HepG2 (cell line): ENCODE measurements around the gene ATG3. TPM values are rescaled to one million over a fixed set of nuclear protein-coding genes. Genes with fewer than 3 reads are reported as not detected.

Experiments
- ATAC-seq: fragments of 200-7000 bp; cut with Tn5 transposase; 3 replicates; pipeline ENCODE4 v1.9.1; 2020; ENCODE audit warnings: mild to moderate bottlenecking, moderate library complexity
- BruUV-seq: library from RNA; stranded (reverse); fragments of 400-500 nt; replicated peaks from 2 replicates; lab custom pipeline; 2021; lab: Mats Ljungman, UMichigan
- CTCF ChIA-PET: fragments of 300-600 bp; formaldehyde crosslinking; extraction: SDS; loops from one replicate; lab custom pipeline; 2021; ENCODE audit warnings: low total read pairs, inconsistent platforms, low intra/inter-chr PET ratio; lab: Yijun Ruan, JAX
- POLR2A ChIA-PET: fragments of 350-600 bp; sonication (Branson Sonifier 250); formaldehyde crosslinking; loops from one replicate; lab custom pipeline; 2020; ENCODE audit warnings: antibody characterized with exemption, inconsistent platforms; lab: Yijun Ruan, JAX
- DNase-seq: peaks from one replicate; pipeline ENCODE4 v3.0.0-alpha.2; 2015; ENCODE audit warnings: low spot score
- FAIRE-seq: peaks from 3 replicates; lab custom pipeline; 2011; peaks lifted over from hg19 to GRCh38; lab: Jason Lieb, UNC
- H2AFZ ChIP-seq: one replicate; pipeline ENCODE4 v1.6.1; 2011; ENCODE audit warnings: low read length, inconsistent platforms
- H3K27ac ChIP-seq: fragments of 300-600 bp; 3 replicates; pipeline ENCODE4 v1.8.0; 2011; ENCODE audit warnings: mixed run types, mild to moderate bottlenecking, mixed read lengths, low read length, inconsistent platforms; ENCODE audit not compliant: insufficient read depth; ENCODE audit errors: extremely low read length
- H3K27me3 ChIP-seq, 2 experiments: fragments of 200-600 bp in 1 of 2; 2 replicates in 1 of 2; 3 replicates in 1 of 2; pipeline versions ENCODE4 v1.6.0 to v1.8.0; 2011; ENCODE audit warnings: low read length in 2 of 2, mild to moderate bottlenecking in 2 of 2, moderate library complexity in 2 of 2, inconsistent platforms in 1 of 2; ENCODE audit not compliant: insufficient read depth in 2 of 2, control insufficient read depth in 1 of 2
- H3K36me3 ChIP-seq, 2 experiments: fragments of 200-600 bp in 1 of 2; replicated peaks in 1 of 2; 2 replicates in 1 of 2; 3 replicates in 1 of 2; pipeline versions ENCODE4 v1.5.1 to v1.8.0; 2011; ENCODE audit warnings: low read length in 2 of 2, inconsistent platforms in 1 of 2; ENCODE audit not compliant: insufficient read depth in 2 of 2, control insufficient read depth in 1 of 2
- H3K4me1 ChIP-seq: 2 replicates; pipeline ENCODE4 v1.5.1; 2012; ENCODE audit warnings: low read length, inconsistent platforms; ENCODE audit not compliant: insufficient read depth
- H3K4me2 ChIP-seq: 2 replicates; pipeline ENCODE4 v1.6.0; 2011; ENCODE audit warnings: low read depth, low read length, inconsistent platforms
- H3K4me3 ChIP-seq, 3 experiments: fragments of 200-600 bp in 1 of 3; sonication (generic), shearing (Covaris generic) in 1 of 3; replicated peaks in 1 of 3; 2 replicates each; pipeline ENCODE4 v1.5.1; 2011 to 2016; ENCODE audit warnings: low read length in 3 of 3, inconsistent platforms in 2 of 3, low read depth in 2 of 3, mild to moderate bottlenecking in 2 of 3, control low read depth in 1 of 3, mixed read lengths in 1 of 3; ENCODE audit not compliant: insufficient read depth in 1 of 3
- H3K79me2 ChIP-seq: one replicate; pipeline ENCODE4 v1.6.1; 2011; ENCODE audit warnings: low read length, inconsistent platforms; ENCODE audit not compliant: insufficient read depth
- H3K9ac ChIP-seq: 2 replicates; pipeline ENCODE4 v1.6.0; 2011; ENCODE audit warnings: mild to moderate bottlenecking, low read depth, low read length, inconsistent platforms; ENCODE audit not compliant: insufficient read depth
- H3K9me3 ChIP-seq: 2 replicates; pipeline ENCODE4 v1.5.1; 2012; ENCODE audit warnings: mild to moderate bottlenecking, low read length
- H4K20me1 ChIP-seq: 2 replicates; pipeline ENCODE4 v1.6.0; 2011; ENCODE audit warnings: inconsistent platforms, mild to moderate bottlenecking, low read length, moderate library complexity; ENCODE audit not compliant: insufficient read depth
- CEBPG ChIP-seq: IDR thresholded peaks from 2 replicates; pipeline ENCODE4 v1.6.1; 2016
- ZNF512 ChIP-seq: sonication (generic); formaldehyde crosslinking; IDR thresholded peaks from 2 replicates; pipeline ENCODE4 v1.4.0; 2020; ENCODE audit warnings: mild to moderate bottlenecking, missing genetic modification reagents
- WGBS: methylation state at CpG from one replicate; pipeline ENCODE4 v1.1.6; 2017; ENCODE audit warnings: low lambda C conversion rate; 5-methylcytosine and 5-hydroxymethylcytosine counted together
- in situ Hi-C: cut with HindIII; loops from 2 replicates; pipeline ENCODE4 v1.10.0; 2017; ENCODE audit warnings: low pct_unique_long_range_greater_than_20kb; ENCODE audit not compliant: extremely low pct_ligation_motif_present
- intact Hi-C: fragments of 100-400 bp; cut with micrococcal nuclease; formaldehyde crosslinking; loops from one replicate; pipeline ENCODE4 v1.10.0; 2022; ENCODE audit not compliant: unreplicated experiment
- polyA plus RNA-seq, 8 experiments: library from polyadenylated mRNA; depleted of rRNA in 3 of 8; stranded (reverse) in 7 of 8; unstranded in 1 of 8; fragments of >200 nt; fragmentation: Illumina TruSeq in 4 of 8; extraction: Trizol in 4 of 8; gene quantifications; 2 replicates each; pipeline versions ENCODE4 v1.2.1 to v1.2.3, GENCODE V29; 2011 to 2016; ENCODE audit warnings: low read depth in 4 of 8, missing spikeins in 1 of 8, mixed read lengths in 1 of 8; ENCODE audit not compliant: insufficient read depth in 1 of 8
- total RNA-seq, 5 experiments: library from RNA; depleted of rRNA; stranded (reverse); fragments of >200 nt; fragmentation: Illumina TruSeq; extraction: Trizol; gene quantifications; 2 replicates each; pipeline ENCODE4 v1.2.3, GENCODE V29; 2016; ENCODE audit warnings: low read depth in 1 of 5

ATG3 gene
- total and polyA plus RNA-seq, 2 of the 13 experiments (the other 11 are each of a cell fraction or from before 2014, with no cell fraction given), result 19.6 to 34.8 TPM

GRCh38 chr3:112505907-112506306, 55.9 kb downstream of the ATG3 start:
- no peak overlapping the region for H2AFZ ChIP-seq
- no peak overlapping the region for H3K9ac ChIP-seq
- intact Hi-C loops, result no loop called here
- 0% methylated on average over 2 of the region's 2 CpGs for WGBS
- H3K79me2 ChIP-seq, result no peaks in the 10 kb centered on the region
- H3K27ac ChIP-seq, result no peak overlapping the region
- ChIA-PET POLR2A (no interaction called here), CTCF (no interaction called here)
- no peak overlapping the region for H3K4me2 ChIP-seq
- no TSS peak for BruUV-seq
- TF ChIP-seq CEBPG (CRISPR knock-in tag) (no peak), ZNF512 (CRISPR knock-in tag) (no peak)
- H3K4me1 ChIP-seq, result no peaks in the 10 kb centered on the region
- no peaks in the 10 kb centered on the region for H4K20me1 ChIP-seq
- no peaks in the 10 kb centered on the region for H3K27me3 ChIP-seq
- in situ Hi-C loops, result no loop called here
- no peaks in the 10 kb centered on the region for H3K9me3 ChIP-seq
- H3K4me3 ChIP-seq, result no peak overlapping the region
- FAIRE-seq, result no peak
- no peaks in the 10 kb centered on the region for H3K36me3 ChIP-seq
- no peak for ATAC-seq
- DNase-seq, result no peak

GRCh38 chr3:112504123-112504522, 57.6 kb downstream of the ATG3 start:
- no peaks in the 10 kb centered on the region for H3K27me3 ChIP-seq
- no peak for DNase-seq
- no peak overlapping the region for H2AFZ ChIP-seq
- H3K9me3 ChIP-seq, result no peaks in the 10 kb centered on the region
- no peak overlapping the region for H3K27ac ChIP-seq
- ChIA-PET POLR2A (no interaction called here), CTCF (no interaction called here)
- WGBS, result 5% methylated on average over 3 of the region's 3 CpGs
- H3K79me2 ChIP-seq, result no peaks in the 10 kb centered on the region
- ATAC-seq, result no peak
- intact Hi-C loops (no loop called here), in situ Hi-C loops (no loop called here)
- H3K4me1 ChIP-seq, result no peaks in the 10 kb centered on the region
- no peak overlapping the region for H3K9ac ChIP-seq
- no peak for TF ChIP-seq CEBPG (CRISPR knock-in tag)
- H3K4me3 ChIP-seq, result no peak overlapping the region
- no peaks in the 10 kb centered on the region for H3K36me3 ChIP-seq
- FAIRE-seq, result no peak
- H4K20me1 ChIP-seq, result no peaks in the 10 kb centered on the region
- H3K4me2 ChIP-seq, result no peak overlapping the region
- no TSS peak for BruUV-seq
